GM23338 (cell line): ENCODE data around the gene TENT5A. TPM values are rescaled to one million over a fixed set of nuclear protein-coding genes. Genes with fewer than 3 reads are reported as not detected.
A peak's percentile ranks its signal among the peaks of the same experiment; 100 is the strongest.

ENCODE experiments used
- ATAC-seq: fragments of 200-7000 bp; cut with Tn5 transposase; 3 replicates; pipeline ENCODE4 v1.9.1; 2020
- DNase-seq: peaks from one replicate; pipeline ENCODE4 v3.0.0-alpha.2; 2015; ENCODE audit warnings: low spot score
- H2AFZ ChIP-seq: fragments of 200-600 bp; sonication (generic); 2 replicates; pipeline ENCODE4 v1.8.0; 2016; ENCODE audit warnings: antibody characterized with exemption, mild to moderate bottlenecking, moderate library complexity
- H3F3A ChIP-seq: fragments of 200-600 bp; sonication (generic); replicated peaks from 2 replicates; pipeline ENCODE4 v1.8.0; 2017; ENCODE audit warnings: antibody characterized with exemption, mixed run types, low read depth
- H3K27ac ChIP-seq: fragments of 200-600 bp; sonication (generic); 2 replicates; pipeline ENCODE4 v1.6.1; 2016; ENCODE audit warnings: low read depth
- H3K27me3 ChIP-seq: fragments of 200-600 bp; sonication (generic); 2 replicates; pipeline ENCODE4 v1.8.0; 2016; ENCODE audit warnings: mild to moderate bottlenecking, mixed run types, moderate library complexity; ENCODE audit not compliant: insufficient read depth
- H3K36me3 ChIP-seq: fragments of 200-600 bp; sonication (generic); 2 replicates; pipeline ENCODE4 v1.8.0; 2016; ENCODE audit warnings: mild to moderate bottlenecking; ENCODE audit not compliant: insufficient read depth
- H3K4me1 ChIP-seq: fragments of 200-600 bp; sonication (generic); 2 replicates; pipeline ENCODE4 v1.8.0; 2016; ENCODE audit warnings: mild to moderate bottlenecking, moderate library complexity; ENCODE audit not compliant: insufficient read depth
- H3K4me2 ChIP-seq: fragments of 200-600 bp; sonication (generic); 2 replicates; pipeline ENCODE4 v1.7.1; 2017; ENCODE audit warnings: mixed run types
- H3K4me3 ChIP-seq: fragments of 200-600 bp; sonication (generic); 2 replicates; pipeline ENCODE4 v1.6.1; 2016; ENCODE audit warnings: mixed run types
- H3K79me2 ChIP-seq: fragments of 200-600 bp; sonication (generic); replicated peaks from 2 replicates; pipeline ENCODE4 v1.8.0; 2017; ENCODE audit warnings: mild to moderate bottlenecking; ENCODE audit not compliant: insufficient read depth
- H3K9me2 ChIP-seq: fragments of 200-600 bp; sonication (generic); 2 replicates; pipeline ENCODE4 v1.8.0; 2017; ENCODE audit not compliant: insufficient read depth
- H4K20me1 ChIP-seq: fragments of 200-600 bp; sonication (generic); replicated peaks from 2 replicates; pipeline ENCODE4 v1.8.0; 2017; ENCODE audit warnings: mild to moderate bottlenecking; ENCODE audit not compliant: insufficient read depth
- H3K27ac Mint-ChIP-seq: 2 replicates; pipeline ENCODE4 v1.8.0; 2020; ENCODE audit warnings: inconsistent platforms, mild to moderate bottlenecking, moderate library complexity, mixed read lengths
- H3K27me3 Mint-ChIP-seq: 3 replicates; pipeline ENCODE4 v1.8.0; 2022; ENCODE audit warnings: low read depth, mild to moderate bottlenecking, moderate library complexity, mixed read lengths, inconsistent platforms; ENCODE audit not compliant: insufficient read depth, poor library complexity
- H3K36me3 Mint-ChIP-seq: 3 replicates; pipeline ENCODE4 v1.8.0; 2021; ENCODE audit warnings: low read depth, mild to moderate bottlenecking, inconsistent platforms, moderate library complexity, mixed read lengths
- H3K4me1 Mint-ChIP-seq: 3 replicates; pipeline ENCODE4 v1.8.0; 2020; ENCODE audit warnings: mild to moderate bottlenecking, inconsistent platforms, mixed read lengths
- H3K4me3 Mint-ChIP-seq: 3 replicates; pipeline ENCODE4 v1.8.0; 2021; ENCODE audit warnings: moderate library complexity, mild to moderate bottlenecking, inconsistent platforms, mixed read lengths
- H3K9me3 Mint-ChIP-seq: 3 replicates; pipeline ENCODE4 v1.8.0; 2020; ENCODE audit warnings: moderate library complexity, mild to moderate bottlenecking, inconsistent platforms, mixed read lengths
- CREB1 ChIP-seq: fragments of 250-450 bp; sonication (Bioruptor Pico); IDR thresholded peaks from 2 replicates; pipeline ENCODE4 v1.5.0; 2020; ENCODE audit warnings: low read depth, mild to moderate bottlenecking, moderate library complexity
- ETS1 ChIP-seq: IDR thresholded peaks from 2 replicates; pipeline ENCODE4 v1.6.1; 2016; ENCODE audit warnings: antibody characterized with exemption
- ZNF114 ChIP-seq: fragments of 250-450 bp; sonication (Bioruptor Pico); IDR thresholded peaks from 2 replicates; pipeline ENCODE4 v1.5.0; 2020; ENCODE audit warnings: mild to moderate bottlenecking, moderate library complexity
- ZNF331 ChIP-seq: fragments of 250-450 bp; sonication (Bioruptor Pico); IDR thresholded peaks from 2 replicates; pipeline ENCODE4 v1.5.0; 2020; ENCODE audit warnings: low read depth, mild to moderate bottlenecking, moderate library complexity
- polyA plus RNA-seq: library from polyadenylated mRNA; unstranded; fragments of >200 nt; fragmentation: Nextera tagmentation; extraction: Ambion mirVana; gene quantifications from 2 replicates; pipeline ENCODE4 v1.2.1, GENCODE V29; 2016
- total RNA-seq: library from RNA; depleted of rRNA; stranded (reverse); fragments of >200 nt; shearing (Covaris generic); gene quantifications from 2 replicates; pipeline ENCODE4 v1.2.3, GENCODE V29; 2014
- TF ChIP-seq, protein P1 (sequence below): fragments of 250-450 bp; sonication (Bioruptor Pico); IDR thresholded peaks from 2 replicates; pipeline ENCODE4 v1.5.0; 2020; ENCODE audit warnings: mild to moderate bottlenecking, moderate library complexity

Gene TENT5A
- total and polyA plus RNA-seq, 2 experiments from 2014 or later, result 3.8 to 4.7 TPM

DNA sequence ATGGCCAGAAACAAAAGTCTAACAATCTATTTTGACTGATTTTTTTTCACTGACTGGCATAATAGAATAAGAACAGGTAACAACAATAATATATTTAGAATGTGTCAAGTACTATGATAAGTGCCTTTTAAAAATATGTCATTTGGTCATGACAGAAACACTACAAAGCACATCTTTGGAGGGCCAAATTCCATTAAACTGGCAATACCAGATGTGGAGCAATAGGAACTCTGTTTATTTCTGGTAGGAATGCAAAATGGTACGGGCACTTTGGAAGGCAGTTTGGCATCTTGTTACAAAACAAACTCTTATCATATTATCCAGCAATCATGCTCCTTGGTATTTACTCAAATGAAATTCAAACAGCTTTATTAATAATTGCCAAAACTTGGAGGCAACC is 39.3 kb downstream of the TENT5A start (continued):
- TF ChIP-seq, protein P1, sequence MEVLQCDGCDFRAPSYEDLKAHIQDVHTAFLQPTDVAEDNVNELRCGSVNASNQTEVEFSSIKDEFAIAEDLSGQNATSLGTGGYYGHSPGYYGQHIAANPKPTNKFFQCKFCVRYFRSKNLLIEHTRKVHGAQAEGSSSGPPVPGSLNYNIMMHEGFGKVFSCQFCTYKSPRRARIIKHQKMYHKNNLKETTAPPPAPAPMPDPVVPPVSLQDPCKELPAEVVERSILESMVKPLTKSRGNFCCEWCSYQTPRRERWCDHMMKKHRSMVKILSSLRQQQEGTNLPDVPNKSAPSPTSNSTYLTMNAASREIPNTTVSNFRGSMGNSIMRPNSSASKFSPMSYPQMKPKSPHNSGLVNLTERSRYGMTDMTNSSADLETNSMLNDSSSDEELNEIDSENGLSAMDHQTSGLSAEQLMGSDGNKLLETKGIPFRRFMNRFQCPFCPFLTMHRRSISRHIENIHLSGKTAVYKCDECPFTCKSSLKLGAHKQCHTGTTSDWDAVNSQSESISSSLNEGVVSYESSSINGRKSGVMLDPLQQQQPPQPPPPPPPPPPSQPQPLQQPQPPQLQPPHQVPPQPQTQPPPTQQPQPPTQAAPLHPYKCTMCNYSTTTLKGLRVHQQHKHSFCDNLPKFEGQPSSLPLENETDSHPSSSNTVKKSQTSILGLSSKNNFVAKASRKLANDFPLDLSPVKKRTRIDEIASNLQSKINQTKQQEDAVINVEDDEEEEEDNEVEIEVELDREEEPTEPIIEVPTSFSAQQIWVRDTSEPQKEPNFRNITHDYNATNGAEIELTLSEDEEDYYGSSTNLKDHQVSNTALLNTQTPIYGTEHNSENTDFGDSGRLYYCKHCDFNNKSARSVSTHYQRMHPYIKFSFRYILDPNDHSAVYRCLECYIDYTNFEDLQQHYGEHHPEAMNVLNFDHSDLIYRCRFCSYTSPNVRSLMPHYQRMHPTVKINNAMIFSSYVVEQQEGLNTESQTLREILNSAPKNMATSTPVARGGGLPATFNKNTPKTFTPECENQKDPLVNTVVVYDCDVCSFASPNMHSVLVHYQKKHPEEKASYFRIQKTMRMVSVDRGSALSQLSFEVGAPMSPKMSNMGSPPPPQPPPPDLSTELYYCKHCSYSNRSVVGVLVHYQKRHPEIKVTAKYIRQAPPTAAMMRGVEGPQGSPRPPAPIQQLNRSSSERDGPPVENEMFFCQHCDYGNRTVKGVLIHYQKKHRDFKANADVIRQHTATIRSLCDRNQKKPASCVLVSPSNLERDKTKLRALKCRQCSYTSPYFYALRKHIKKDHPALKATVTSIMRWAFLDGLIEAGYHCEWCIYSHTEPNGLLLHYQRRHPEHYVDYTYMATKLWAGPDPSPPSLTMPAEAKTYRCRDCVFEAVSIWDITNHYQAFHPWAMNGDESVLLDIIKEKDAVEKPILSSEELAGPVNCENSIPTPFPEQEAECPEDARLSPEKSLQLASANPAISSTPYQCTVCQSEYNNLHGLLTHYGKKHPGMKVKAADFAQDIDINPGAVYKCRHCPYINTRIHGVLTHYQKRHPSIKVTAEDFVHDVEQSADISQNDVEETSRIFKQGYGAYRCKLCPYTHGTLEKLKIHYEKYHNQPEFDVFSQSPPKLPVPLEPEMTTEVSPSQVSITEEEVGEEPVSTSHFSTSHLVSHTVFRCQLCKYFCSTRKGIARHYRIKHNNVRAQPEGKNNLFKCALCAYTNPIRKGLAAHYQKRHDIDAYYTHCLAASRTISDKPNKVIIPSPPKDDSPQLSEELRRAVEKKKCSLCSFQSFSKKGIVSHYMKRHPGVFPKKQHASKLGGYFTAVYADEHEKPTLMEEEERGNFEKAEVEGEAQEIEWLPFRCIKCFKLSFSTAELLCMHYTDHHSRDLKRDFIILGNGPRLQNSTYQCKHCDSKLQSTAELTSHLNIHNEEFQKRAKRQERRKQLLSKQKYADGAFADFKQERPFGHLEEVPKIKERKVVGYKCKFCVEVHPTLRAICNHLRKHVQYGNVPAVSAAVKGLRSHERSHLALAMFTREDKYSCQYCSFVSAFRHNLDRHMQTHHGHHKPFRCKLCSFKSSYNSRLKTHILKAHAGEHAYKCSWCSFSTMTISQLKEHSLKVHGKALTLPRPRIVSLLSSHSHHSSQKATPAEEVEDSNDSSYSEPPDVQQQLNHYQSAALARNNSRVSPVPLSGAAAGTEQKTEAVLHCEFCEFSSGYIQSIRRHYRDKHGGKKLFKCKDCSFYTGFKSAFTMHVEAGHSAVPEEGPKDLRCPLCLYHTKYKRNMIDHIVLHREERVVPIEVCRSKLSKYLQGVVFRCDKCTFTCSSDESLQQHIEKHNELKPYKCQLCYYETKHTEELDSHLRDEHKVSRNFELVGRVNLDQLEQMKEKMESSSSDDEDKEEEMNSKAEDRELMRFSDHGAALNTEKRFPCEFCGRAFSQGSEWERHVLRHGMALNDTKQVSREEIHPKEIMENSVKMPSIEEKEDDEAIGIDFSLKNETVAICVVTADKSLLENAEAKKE (CRISPR knock-in tag), result no peak
- TF ChIP-seq ZNF331 (CRISPR knock-in tag) (no peak), CREB1 (CRISPR knock-in tag) (no peak), ETS1 (no peak)

GRCh38 chr6:81708113-81708699 is 44.3 kb downstream of the TENT5A start:
- Histone ChIP-seq H3F3A (no peaks in the 10 kb centered on the region), H2AFZ (no peak overlapping the region), H3K27ac (no peak overlapping the region), H3K4me3 (no peak overlapping the region), H3K9me2 (no peaks in the 10 kb centered on the region), H3K36me3 (no peaks in the 10 kb centered on the region), H3K27me3 (no peaks in the 10 kb centered on the region), H3K4me2 (no peak overlapping the region), H4K20me1 (no peaks in the 10 kb centered on the region), H3K4me1 (peaks cover 5% of the 10 kb centered on the region; the same call in 1 of the 2 replicates), H3K79me2 (no peaks in the 10 kb centered on the region)
- H3K27me3 Mint-ChIP-seq, result no peaks in the 10 kb centered on the region
- H3K4me1 Mint-ChIP-seq, result peaks cover 27% of the 10 kb centered on the region; the same call in 2 of the 3 replicates
- no peak overlapping the region for H3K4me3 Mint-ChIP-seq
- ATAC-seq, result peak; percentile 95
- no peaks in the 10 kb centered on the region for H3K36me3 Mint-ChIP-seq
- no peaks in the 10 kb centered on the region for H3K9me3 Mint-ChIP-seq
- H3K27ac Mint-ChIP-seq, result no peak overlapping the region
- DNase-seq, result peak; percentile 82
- TF ChIP-seq ZNF114 (CRISPR knock-in tag) (no peak), CREB1 (CRISPR knock-in tag) (no peak)
- TF ChIP-seq, protein P1 (CRISPR knock-in tag), result 0 out of 2 replicates have a peak, but pooled peaks have one; percentile 10
